ENCODE data around the gene ZNF41. TPM values are rescaled to one million over a fixed set of nuclear protein-coding genes. Genes with fewer than 3 reads are reported as not detected.

Gene ZNF41
- 10 to 100 TPM; 10.6 to 19.3 (median 14.8) TPM for total RNA-seq
- 1 to 10 TPM; 3.1 to 6.7 TPM for polyA plus RNA-seq
- long read RNA-seq, donor 1, partial matches to known transcripts, result 0 of 14 reads
- long read RNA-seq, donor 1, other reads (novel, unspliced or antisense), result 14 of 14 reads
- long read RNA-seq, donor 2, partial matches to known transcripts, result 4 of 19 reads
- long read RNA-seq, donor 2, other reads (novel, unspliced or antisense), result 15 of 19 reads
- long read RNA-seq, donor 3, partial matches to known transcripts, result 1 of 21 reads
- long read RNA-seq, donor 3, other reads (novel, unspliced or antisense), result 20 of 21 reads

- 0 to 1% methylated on average over 46 to 64 of the region's 77 CpGs for WGBS, 2 donors
- H3K36me3 ChIP-seq, result no peaks in the 10 kb centered on the region
- no peaks in the 10 kb centered on the region for H3K27me3 ChIP-seq
- H3K27ac ChIP-seq, result peak within 1 kb of the TSS; percentile 95 to 99 (median 98)
- intact Hi-C loops (cut with DNase I), result loop anchor here in 2 of 10 donors (5.0 to 10.0 kb wide), 3 partner anchors 248 to 355 kb away; partner anchors contain the start of genes CDK16 (in 1 of the 2), USP11 (in 1 of the 2) and ZNF81 (in 1 of the 2)
- DNase-seq, result peak; percentile 65 to 71
- peaks cover 0 to 39% (median 12%) of the 10 kb centered on the region in 9 donors for H3K4me1 ChIP-seq
- peak; percentile 92 to 97 (median 94) for ATAC-seq
- TF ChIP-seq, protein P1, sequence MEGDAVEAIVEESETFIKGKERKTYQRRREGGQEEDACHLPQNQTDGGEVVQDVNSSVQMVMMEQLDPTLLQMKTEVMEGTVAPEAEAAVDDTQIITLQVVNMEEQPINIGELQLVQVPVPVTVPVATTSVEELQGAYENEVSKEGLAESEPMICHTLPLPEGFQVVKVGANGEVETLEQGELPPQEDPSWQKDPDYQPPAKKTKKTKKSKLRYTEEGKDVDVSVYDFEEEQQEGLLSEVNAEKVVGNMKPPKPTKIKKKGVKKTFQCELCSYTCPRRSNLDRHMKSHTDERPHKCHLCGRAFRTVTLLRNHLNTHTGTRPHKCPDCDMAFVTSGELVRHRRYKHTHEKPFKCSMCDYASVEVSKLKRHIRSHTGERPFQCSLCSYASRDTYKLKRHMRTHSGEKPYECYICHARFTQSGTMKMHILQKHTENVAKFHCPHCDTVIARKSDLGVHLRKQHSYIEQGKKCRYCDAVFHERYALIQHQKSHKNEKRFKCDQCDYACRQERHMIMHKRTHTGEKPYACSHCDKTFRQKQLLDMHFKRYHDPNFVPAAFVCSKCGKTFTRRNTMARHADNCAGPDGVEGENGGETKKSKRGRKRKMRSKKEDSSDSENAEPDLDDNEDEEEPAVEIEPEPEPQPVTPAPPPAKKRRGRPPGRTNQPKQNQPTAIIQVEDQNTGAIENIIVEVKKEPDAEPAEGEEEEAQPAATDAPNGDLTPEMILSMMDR (IDR thresholded peaks at IDR 0.05), result no peak
- H3K4me3 ChIP-seq, result peak within 1 kb of the TSS; percentile 57 to 91 (median 82)
- no peaks in the 10 kb centered on the region for H3K9me3 ChIP-seq
Measured at GRCh38 chrX:47482512-47483305, at the start of gene ZNF41. ZNF41 (minus strand) TSS chrX:47483222; CDS start chrX:47467481, 15,741 bp downstream.

DNA sequence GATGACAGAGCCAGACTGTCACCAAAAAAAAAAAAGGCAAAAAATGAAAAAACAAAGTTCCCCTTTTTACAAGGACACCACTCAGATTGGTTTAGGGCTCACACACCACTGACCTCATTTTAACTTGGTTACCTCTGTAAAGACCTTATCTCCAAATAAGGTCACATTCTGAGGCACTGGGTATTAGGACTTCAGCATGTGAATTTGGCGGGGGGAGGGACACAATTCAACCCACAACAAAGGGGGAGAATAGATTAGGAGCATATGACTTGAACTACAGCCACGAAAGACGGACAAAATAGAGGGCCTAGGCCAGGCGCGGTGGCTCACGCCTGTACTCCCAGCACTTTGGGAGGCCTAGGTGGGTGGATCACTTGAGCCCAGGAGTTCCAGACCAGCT is 47.0 kb upstream of the ZNF41 start:
- ATAC-seq, result no peak
- Histone ChIP-seq H3K27ac (no peak overlapping the region), H3K9me3 (no peaks in the 10 kb centered on the region), H3K36me3 (no peaks in the 10 kb centered on the region), H3K27me3 (no peaks in the 10 kb centered on the region), H3K4me1 (no peaks in the 10 kb centered on the region), H3K4me3 (no peak overlapping the region)
- no peak for DNase-seq
- TF ChIP-seq, protein P1 (IDR thresholded peaks at IDR 0.05), result no peak
- WGBS, 2 donors, result 96 to 98% methylated on average over 6 of the region's 6 CpGs
- intact Hi-C loops (cut with DNase I), result no loop called here

GRCh38 chrX:47529548-47529947 is 46.5 kb upstream of the ZNF41 start:
- Histone ChIP-seq H3K27me3 (peaks cover 0 to 3% (median 0%) of the 10 kb centered on the region in 7 donors), H3K36me3 (no peaks in the 10 kb centered on the region), H3K9me3 (no peaks in the 10 kb centered on the region), H3K4me1 (no peaks in the 10 kb centered on the region), H3K4me3 (no peak overlapping the region), H3K27ac (no peak overlapping the region)
- intact Hi-C loops (cut with DNase I), result loop anchor here in 6 of 10 donors (10.0 kb wide), 2 partner anchors 145 to 155 kb away; partner anchors contain the start of gene ZNF157 (in 1 of the 6)
- DNase-seq (no peak), ATAC-seq (no peak)
- TF ChIP-seq, protein P1 (IDR thresholded peaks at IDR 0.05), result no peak
- 92 to 95% methylated on average over 7 to 8 of the region's 8 CpGs for WGBS, 2 donors

DNA sequence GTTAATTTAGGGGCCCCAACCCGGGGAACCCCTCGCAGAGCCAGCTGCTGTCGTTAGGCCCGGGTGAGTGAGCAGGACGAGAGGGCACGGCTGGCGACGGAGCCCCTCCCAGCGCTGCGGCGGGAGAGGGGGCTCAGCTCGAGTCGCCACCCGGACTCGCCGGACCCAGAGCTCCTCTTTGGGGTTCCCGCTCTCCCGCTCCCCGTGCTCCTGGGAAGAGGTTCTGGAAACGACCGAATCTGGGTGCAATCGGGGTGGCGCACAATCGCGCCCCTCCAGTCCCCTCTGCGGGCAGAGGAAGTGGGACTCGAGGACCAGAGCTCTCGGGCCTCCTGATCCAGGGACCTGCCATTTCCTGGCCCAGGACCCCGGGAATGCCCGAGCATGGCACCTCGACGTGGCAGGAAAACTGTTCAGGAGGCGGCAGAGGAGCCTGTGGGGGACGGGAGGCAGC is 40.7 kb upstream of the ZNF41 start:
- Histone ChIP-seq H3K9me3 (peaks cover 0 to 18% (median 0%) of the 10 kb centered on the region in 11 donors), H3K27ac (peak overlapping the region in 1 of 10 donors; percentile 28), H3K27me3 (peaks cover 0 to 10% (median 0%) of the 10 kb centered on the region in 7 donors), H3K4me1 (peaks cover 0 to 4% (median 0%) of the 10 kb centered on the region in 9 donors), H3K4me3 (peak overlapping the region; percentile 29 to 66 (median 59)), H3K36me3 (no peaks in the 10 kb centered on the region)
- TF ChIP-seq, protein P1 (IDR thresholded peaks at IDR 0.05), result peak in 2 of 9 donors; percentile 11 to 26
- ATAC-seq (peak in 7 of 8 donors; percentile 16 to 61 (median 46)), DNase-seq (no peak)
- WGBS, 2 donors, result 0 to 2% methylated on average over 18 to 34 of the region's 34 CpGs
- intact Hi-C loops (cut with DNase I), result loop anchor here in 8 of 10 donors (1.0 to 10.0 kb wide), 7 partner anchors 131 to 333 kb away; partner anchors contain the start of genes UBA1 (in 6 of the 8) and ZNF157 (in 1 of the 8)

Measured in heart right ventricle (tissue), 16 donors.